ENCODE measurements around the gene ZNF331.

ZNF331 gene

GRCh38 chr19:53580871-53581835, 43.2 kb downstream of the ZNF331 start:
- Histone ChIP-seq H2AFZ (ENCODE audit: low read length) (no peak overlapping the region), H3K4me2 (ENCODE audit: low read length) (no peak overlapping the region), H3K4me3 (ENCODE audit: low read depth, low read length, poor library complexity, severe bottlenecking) (no peak overlapping the region), H3K9me2 (ENCODE audit: low read depth, low read length) (no peaks in the 10 kb centered on the region), H4K20me1 (ENCODE audit: insufficient read depth, low read length) (no peaks in the 10 kb centered on the region), H3K36me3 (ENCODE audit: insufficient read depth, low read length) (peaks cover 36% of the 10 kb centered on the region), H3K79me2 (ENCODE audit: insufficient read depth, low read length) (no peaks in the 10 kb centered on the region), H3K4me1 (ENCODE audit: insufficient read depth, low read length, severe bottlenecking) (no peaks in the 10 kb centered on the region), H3K9ac (ENCODE audit: low read length) (no peak overlapping the region), H3K27me3 (ENCODE audit: insufficient read depth, low read length) (no peaks in the 10 kb centered on the region), H3F3A (ENCODE audit: insufficient read depth, low read length) (no peaks in the 10 kb centered on the region), H3K9me3 (ENCODE audit: low read length) (peaks cover 17% of the 10 kb centered on the region), H3K27ac (ENCODE audit: low read depth, low read length, poor library complexity, severe bottlenecking) (no peak overlapping the region)
- TF ChIP-seq CTCF (IDR thresholded peaks at IDR 0.05; ENCODE audit: low read length): no peak
- TF ChIP-seq EZH2 (IDR thresholded peaks at IDR 0.05; ENCODE audit: borderline replicate concordance, low read length): no peak

GRCh38 chr19:53581871-53582279, 43.9 kb downstream of the ZNF331 start:
- Histone ChIP-seq H3K9me2 (ENCODE audit: low read depth, low read length) (no peaks in the 10 kb centered on the region), H3K36me3 (ENCODE audit: insufficient read depth, low read length) (peaks cover 28% of the 10 kb centered on the region)

GRCh38 chr19:53583181-53583580, 45.2 kb downstream of the ZNF331 start:
- no peak for TF ChIP-seq EZH2 (IDR thresholded peaks at IDR 0.05; ENCODE audit: borderline replicate concordance, low read length)
- no peak for TF ChIP-seq CTCF (IDR thresholded peaks at IDR 0.05; ENCODE audit: low read length)
- no peak overlapping the region for H3K4me2 ChIP-seq (ENCODE audit: low read length)

More at GRCh38 chr19:53581871-53582279, 43.9 kb downstream of the ZNF331 start:
- Histone ChIP-seq H3K27me3 (ENCODE audit: insufficient read depth, low read length) (no peaks in the 10 kb centered on the region), H3K79me2 (ENCODE audit: insufficient read depth, low read length) (no peaks in the 10 kb centered on the region), H3K27ac (ENCODE audit: low read depth, low read length, poor library complexity, severe bottlenecking) (no peak overlapping the region), H2AFZ (ENCODE audit: low read length) (no peak overlapping the region), H3K4me2 (ENCODE audit: low read length) (no peak overlapping the region), H3K9ac (ENCODE audit: low read length) (no peak overlapping the region), H4K20me1 (ENCODE audit: insufficient read depth, low read length) (no peaks in the 10 kb centered on the region), H3F3A (ENCODE audit: insufficient read depth, low read length) (no peaks in the 10 kb centered on the region), H3K9me3 (ENCODE audit: low read length) (peaks cover 10% of the 10 kb centered on the region), H3K4me3 (ENCODE audit: low read depth, low read length, poor library complexity, severe bottlenecking) (no peak overlapping the region), H3K4me1 (ENCODE audit: insufficient read depth, low read length, severe bottlenecking) (no peaks in the 10 kb centered on the region)
- TF ChIP-seq EZH2 (IDR thresholded peaks at IDR 0.05; ENCODE audit: borderline replicate concordance, low read length): no peak
- TF ChIP-seq CTCF (IDR thresholded peaks at IDR 0.05; ENCODE audit: low read length): no peak

More at GRCh38 chr19:53583181-53583580, 45.2 kb downstream of the ZNF331 start:
- H2AFZ ChIP-seq (ENCODE audit: low read length): no peak overlapping the region
- H3K9ac ChIP-seq (ENCODE audit: low read length): no peak overlapping the region
- no peaks in the 10 kb centered on the region for H4K20me1 ChIP-seq (ENCODE audit: insufficient read depth, low read length)
- H3K27ac ChIP-seq (ENCODE audit: low read depth, low read length, poor library complexity, severe bottlenecking): no peak overlapping the region
- H3K4me3 ChIP-seq (ENCODE audit: low read depth, low read length, poor library complexity, severe bottlenecking): no peak overlapping the region
- H3K4me1 ChIP-seq (ENCODE audit: insufficient read depth, low read length, severe bottlenecking): no peaks in the 10 kb centered on the region
- H3K9me2 ChIP-seq (ENCODE audit: low read depth, low read length): no peaks in the 10 kb centered on the region
- H3K79me2 ChIP-seq (ENCODE audit: insufficient read depth, low read length): no peaks in the 10 kb centered on the region
- peaks cover 15% of the 10 kb centered on the region for H3K36me3 ChIP-seq (ENCODE audit: insufficient read depth, low read length)
- H3K9me3 ChIP-seq (ENCODE audit: low read length): peaks cover 3% of the 10 kb centered on the region; the same call in 1 of the 2 replicates
- no peaks in the 10 kb centered on the region for H3K27me3 ChIP-seq (ENCODE audit: insufficient read depth, low read length)
- no peaks in the 10 kb centered on the region for H3F3A ChIP-seq (ENCODE audit: insufficient read depth, low read length)
